ENCODE results near the gene EMC8. TPM values are rescaled to one million over a fixed set of nuclear protein-coding genes. Genes with fewer than 3 reads are reported as not detected.

Gene EMC8
- total RNA-seq, 1 experiment from 2014 or later = 73.0 TPM

GRCh38 chr16:85832570-85833218 lies 33.4 kb upstream of the EMC8 start:
- Histone ChIP-seq H3K4me1 (ENCODE audit: control insufficient read depth in 1 of 2, insufficient read depth in 2 of 2, low read length in 2 of 2) (no peaks in the 10 kb centered on the region), H3K9ac (ENCODE audit: low read length) (no peak overlapping the region), H3K9me3 (ENCODE audit: control insufficient read depth in 1 of 2, insufficient read depth in 1 of 2, low read depth in 1 of 2, low read length in 2 of 2) (no peaks in the 10 kb centered on the region; a peak in 1 of 4 replicates), H4K20me1 (ENCODE audit: insufficient read depth) (no peaks in the 10 kb centered on the region), H3K27me3 (ENCODE audit: insufficient read depth, low read length) (peaks cover 26% of the 10 kb centered on the region), H3K27ac (ENCODE audit: low read depth, low read length) (no peak overlapping the region), H3K36me3 (ENCODE audit: control insufficient read depth in 1 of 2, insufficient read depth in 2 of 2, low read length in 2 of 2) (no peaks in the 10 kb centered on the region), H3K79me2 (ENCODE audit: insufficient read depth, low read length) (no peaks in the 10 kb centered on the region), H3K4me3 (replicated peaks in 1 of 2; ENCODE audit: low read depth in 1 of 2, low read length in 2 of 2) (no peak overlapping the region), H3K9me2 (ENCODE audit: insufficient read depth) (no peaks in the 10 kb centered on the region), H2AFZ (ENCODE audit: low read depth, low read length, poor library complexity, severe bottlenecking) (no peak overlapping the region), H3K4me2 (ENCODE audit: low read length) (no peak overlapping the region)
- ChIA-PET POLR2A (no interaction called here), RAD21 (ENCODE audit: low non-redundant PET in 1 of 2, low total read pairs in 2 of 2, uncharacterized antibody in 2 of 2, unreplicated experiment in 2 of 2) (no interaction called here), CTCF (interaction anchor here (0.8 kb wide), 1 partner anchor 11 kb away, joined by 4 read pairs; no protein-coding TSS in a partner anchor)
- no peak for ATAC-seq
- TF ChIP-seq EGR1 (IDR thresholded peaks at IDR 0.05; ENCODE audit: low read depth) (no peak), CBX3 (IDR thresholded peaks at IDR 0.05; ENCODE audit: low read depth) (no peak), EZH2 (IDR thresholded peaks at IDR 0.05) (no peak), TCF7L2 (IDR thresholded peaks at IDR 0.05; ENCODE audit: borderline replicate concordance, extremely low read depth, insufficient read depth, insufficient read length) (no peak), YY1 (IDR thresholded peaks at IDR 0.05; ENCODE audit: extremely low read depth, insufficient replicate concordance, low read depth, low read length) (no peak), ZBTB33 (IDR thresholded peaks at IDR 0.05; ENCODE audit: extremely low read depth, insufficient replicate concordance, low read length) (no peak), ATF3 (IDR thresholded peaks at IDR 0.05) (no peak), JUND (IDR thresholded peaks at IDR 0.05) (no peak), MAX (IDR thresholded peaks at IDR 0.05) (no peak), ELF1 (IDR thresholded peaks at IDR 0.05; ENCODE audit: borderline replicate concordance, low read depth) (no peak), ZFX (IDR thresholded peaks at IDR 0.05) (no peak), SRF (IDR thresholded peaks at IDR 0.05; ENCODE audit: low read depth) (no peak), CTCF (IDR thresholded peaks at IDR 0.05 in 2 of 3, conservative IDR thresholded peaks at IDR 0.05 in 1 of 3; ENCODE audit: borderline replicate concordance in 1 of 3, insufficient read depth in 1 of 3, low read depth in 2 of 3, low read length in 2 of 3) (no peak), SIN3A (IDR thresholded peaks at IDR 0.05; ENCODE audit: low read depth) (no peak), FOSL1 (IDR thresholded peaks at IDR 0.05; ENCODE audit: low read depth) (no peak), POLR2A (IDR thresholded peaks at IDR 0.05; ENCODE audit: borderline replicate concordance, extremely low read depth, insufficient read depth, insufficient read length) (no peak), EZH2phosphoT487 (IDR thresholded peaks at IDR 0.05; ENCODE audit: borderline replicate concordance) (no peak), CEBPB (IDR thresholded peaks at IDR 0.05; ENCODE audit: low read depth) (no peak), RAD21 (IDR thresholded peaks at IDR 0.05; ENCODE audit: low read depth) (no peak)
- BruUV-seq (replicated peaks) = no TSS peak
- intact Hi-C loops (cut with micrococcal nuclease) = no loop called here
- no peak for DNase-seq (ENCODE audit: low read depth, low spot score)
